ENCODE measurements around the gene EEF1AKMT2.

- TF ChIP-seq CTBP1 (IDR thresholded peaks at IDR 0.05; ENCODE audit: borderline replicate concordance) (no peak), FOXK2 (IDR thresholded peaks at IDR 0.05) (no peak), ARNT (IDR thresholded peaks at IDR 0.05) (no peak), LEF1 (IDR thresholded peaks at IDR 0.05; ENCODE audit: borderline replicate concordance) (no peak), FOXM1 (IDR thresholded peaks at IDR 0.05; ENCODE audit: borderline replicate concordance) (no peak)
Observed at GRCh38 chr10:124732931-124733570, 58.6 kb downstream of the EEF1AKMT2 start.

All from HEK293T (cell line).